H1 (cell line): ENCODE results near the gene TNS3. TPM values are rescaled to one million over a fixed set of nuclear protein-coding genes. Genes with fewer than 3 reads are reported as not detected.

Experiments used
- CTCF ChIA-PET: fragments of 300-600 bp; sonication (Branson Sonifier 250); formaldehyde crosslinking; loops from one replicate; lab custom pipeline; 2021; ENCODE audit not compliant: partially characterized antibody; lab: Charles Lee
- POLR2A ChIA-PET: fragments of 300-600 bp; sonication (Branson Sonifier 250); formaldehyde crosslinking; loops from one replicate; lab custom pipeline; 2021; ENCODE audit warnings: inconsistent platforms; ENCODE audit not compliant: partially characterized antibody; lab: Charles Lee
- DNase-seq, 2 experiments: peaks; one replicate each; pipeline versions ENCODE4 v3.0.0 to v3.0.0-alpha.2; 2010 to 2022; ENCODE audit warnings: low spot score in 2 of 2, low read depth in 1 of 2, mixed read lengths in 1 of 2
- FAIRE-seq: peaks from 2 replicates; lab custom pipeline; 2011; peaks lifted over from hg19 to GRCh38; lab: Jason Lieb, UNC
- H2AFZ ChIP-seq: 2 replicates; pipeline ENCODE4 v1.8.1; 2012; ENCODE audit warnings: low read length, inconsistent platforms
- H2AK5ac ChIP-seq: 2 replicates; pipeline ENCODE4 v1.6.1; 2013; ENCODE audit warnings: low read depth, low read length
- H2BK120ac ChIP-seq: replicated peaks from 2 replicates; pipeline ENCODE3; 2013; ENCODE audit warnings: low read depth, low read length, inconsistent platforms
- H2BK12ac ChIP-seq: 2 replicates; pipeline ENCODE4 v1.6.1; 2013; ENCODE audit warnings: low read depth, low read length
- H2BK15ac ChIP-seq: 2 replicates; pipeline ENCODE4 v1.6.1; 2013; ENCODE audit warnings: low read length
- H2BK20ac ChIP-seq: 2 replicates; pipeline ENCODE4 v1.6.1; 2013; ENCODE audit warnings: low read length
- H2BK5ac ChIP-seq: 2 replicates; pipeline ENCODE4 v1.6.1; 2013; ENCODE audit warnings: low read depth, low read length
- H3K14ac ChIP-seq: 2 replicates; pipeline ENCODE4 v1.6.1; 2013; ENCODE audit warnings: inconsistent platforms; ENCODE audit not compliant: insufficient read length
- H3K18ac ChIP-seq: 2 replicates; pipeline ENCODE4 v1.6.1; 2013; ENCODE audit warnings: low read length; ENCODE audit errors: extremely low read depth
- H3K23ac ChIP-seq: 2 replicates; pipeline ENCODE4 v1.6.1; 2013; ENCODE audit warnings: inconsistent platforms; ENCODE audit not compliant: insufficient read length
- H3K23me2 ChIP-seq: 2 replicates; pipeline ENCODE4 v1.6.1; 2013; ENCODE audit warnings: low read depth, low read length
- H3K27ac ChIP-seq: 2 replicates; pipeline ENCODE4 v1.6.1; 2011; ENCODE audit warnings: low read depth, low read length, inconsistent platforms
- H3K27me3 ChIP-seq, 4 experiments: replicated peaks in 1 of 4; 1 replicate in 1 of 4; 2 replicates in 3 of 4; pipeline versions ENCODE4 v1.6.1 to v1.8.1; 2011 to 2013; ENCODE audit warnings: low read length in 3 of 4, mild to moderate bottlenecking in 3 of 4, inconsistent platforms in 2 of 4, mixed read lengths in 2 of 4, moderate library complexity in 1 of 4; ENCODE audit not compliant: control insufficient read depth in 3 of 4, insufficient read depth in 3 of 4; ENCODE audit errors: extremely low read depth in 1 of 4
- H3K36me3 ChIP-seq, 4 experiments: 2 replicates each; pipeline versions ENCODE4 v1.6.1 to v1.8.1; 2011 to 2013; ENCODE audit warnings: mild to moderate bottlenecking in 4 of 4, low read length in 3 of 4, moderate library complexity in 2 of 4, control low read depth in 1 of 4, inconsistent platforms in 1 of 4; ENCODE audit not compliant: insufficient read depth in 4 of 4, control insufficient read depth in 2 of 4
- H3K4ac ChIP-seq: replicated peaks from 2 replicates; pipeline ENCODE3; 2013; ENCODE audit warnings: low read length, low read depth, mixed read lengths, inconsistent platforms; ENCODE audit not compliant: insufficient read length
- H3K4me1 ChIP-seq, 4 experiments: replicated peaks in 1 of 4; 1 replicate in 1 of 4; 2 replicates in 3 of 4; pipeline versions ENCODE4 v1.6.1 to v1.8.1; 2011 to 2013; ENCODE audit warnings: low read length in 3 of 4, inconsistent platforms in 2 of 4, mixed read lengths in 1 of 4; ENCODE audit not compliant: insufficient read depth in 4 of 4, control insufficient read depth in 3 of 4
- H3K4me2 ChIP-seq, 2 experiments: 2 replicates each; pipeline versions ENCODE4 v1.6.1 to v1.8.1; 2011 to 2013; ENCODE audit warnings: low read depth in 2 of 2, low read length in 2 of 2, control low read depth in 1 of 2, inconsistent platforms in 1 of 2, mild to moderate bottlenecking in 1 of 2; ENCODE audit not compliant: insufficient read depth in 1 of 2
- H3K4me3 ChIP-seq, 4 experiments: fragments of 200-600, 300-600 bp in 1 of 4; sonication (generic), shearing (Covaris generic), sonication (Bioruptor Twin) in 1 of 4; 2 replicates each; pipeline versions ENCODE4 v1.5.1 to v1.8.1; 2011 to 2016; ENCODE audit warnings: low read length in 4 of 4, low read depth in 3 of 4, control low read depth in 2 of 4, inconsistent platforms in 2 of 4, mild to moderate bottlenecking in 2 of 4, mixed read lengths in 1 of 4, moderate library complexity in 1 of 4; ENCODE audit not compliant: insufficient read depth in 2 of 4; ENCODE audit errors: extremely low read depth in 1 of 4
- H3K56ac ChIP-seq: replicated peaks from 2 replicates; pipeline ENCODE3; 2013; ENCODE audit warnings: low read depth, mild to moderate bottlenecking, mixed read lengths, low read length, inconsistent platforms; ENCODE audit not compliant: insufficient read length
- H3K79me1 ChIP-seq: 2 replicates; pipeline ENCODE4 v1.6.1; 2013; ENCODE audit warnings: low read depth, low read length, control low read depth
- H3K79me2 ChIP-seq, 2 experiments: 2 replicates each; pipeline versions ENCODE4 v1.6.1 to v1.8.1; 2012 to 2013; ENCODE audit warnings: low read length in 2 of 2, mild to moderate bottlenecking in 2 of 2, inconsistent platforms in 1 of 2; ENCODE audit not compliant: insufficient read depth in 2 of 2, control insufficient read depth in 1 of 2
- H3K9ac ChIP-seq, 4 experiments: replicated peaks in 1 of 4; 1 replicate in 1 of 4; 2 replicates in 3 of 4; pipeline versions ENCODE4 v1.6.1 to v1.8.1; 2011 to 2013; ENCODE audit warnings: low read depth in 3 of 4, low read length in 3 of 4, control low read depth in 2 of 4, mild to moderate bottlenecking in 2 of 4, moderate library complexity in 2 of 4, inconsistent platforms in 1 of 4; ENCODE audit errors: extremely low read depth in 1 of 4
- H3K9me3 ChIP-seq, 2 experiments: 2 replicates each; pipeline versions ENCODE4 v1.6.1 to v1.8.1; 2012 to 2013; ENCODE audit warnings: mild to moderate bottlenecking in 2 of 2, moderate library complexity in 2 of 2, control low read depth in 1 of 2, inconsistent platforms in 1 of 2, low read depth in 1 of 2, low read length in 1 of 2, mixed read lengths in 1 of 2; ENCODE audit not compliant: insufficient read depth in 2 of 2
- H4K20me1 ChIP-seq, 2 experiments: replicated peaks in 1 of 2; 2 replicates each; pipeline versions ENCODE3 to v1.8.1; 2011 to 2013; ENCODE audit warnings: inconsistent platforms in 2 of 2, low read length in 2 of 2, mild to moderate bottlenecking in 1 of 2; ENCODE audit not compliant: insufficient read depth in 2 of 2, control insufficient read depth in 1 of 2
- H4K5ac ChIP-seq: 2 replicates; pipeline ENCODE4 v1.6.1; 2013; ENCODE audit warnings: low read length, low read depth, mixed read lengths, inconsistent platforms; ENCODE audit not compliant: insufficient read length
- H4K8ac ChIP-seq: 2 replicates; pipeline ENCODE4 v1.8.0; 2013; ENCODE audit warnings: mild to moderate bottlenecking, moderate library complexity, low read length, inconsistent platforms; ENCODE audit not compliant: insufficient read depth; ENCODE audit errors: extremely low read depth
- H4K91ac ChIP-seq: replicated peaks from 2 replicates; pipeline ENCODE3; 2013; ENCODE audit warnings: low read length, mixed read lengths, inconsistent platforms; ENCODE audit not compliant: insufficient read length
- BACH1 ChIP-seq: IDR thresholded peaks from 2 replicates; pipeline ENCODE4 v1.6.1; 2012; ENCODE audit warnings: low read length, improper control_type of control experiment
- CHD1 ChIP-seq: IDR thresholded peaks from 2 replicates; pipeline ENCODE4 v1.6.1; 2012; ENCODE audit warnings: low read depth, low read length, improper control_type of control experiment
- JUND ChIP-seq: IDR thresholded peaks from 2 replicates; pipeline ENCODE4 v1.6.1; 2011; ENCODE audit warnings: mild to moderate bottlenecking, improper control_type of control experiment, low read length
- POLR2A ChIP-seq, 2 experiments: IDR thresholded peaks; 1 replicate in 1 of 2; 2 replicates in 1 of 2; pipeline ENCODE4 v1.6.1; 2011; ENCODE audit warnings: low read depth in 2 of 2, low read length in 2 of 2, mild to moderate bottlenecking in 2 of 2; ENCODE audit errors: control extremely low read depth in 1 of 2
- TBP ChIP-seq: IDR thresholded peaks from 2 replicates; pipeline ENCODE4 v1.6.1; 2011; ENCODE audit warnings: low read depth, low read length, improper control_type of control experiment
- WGBS, 2 experiments: shearing (Covaris generic) in 1 of 2; methylation state at CpG; one replicate each; pipeline versions ENCODE4 v1.1.6 to v1.1.7; 2013 to 2015; ENCODE audit warnings: low lambda C conversion rate in 2 of 2, mixed read lengths in 2 of 2, inconsistent platforms in 1 of 2, low coverage in 1 of 2, missing lambda C conversion rate in 1 of 2; ENCODE audit not compliant: insufficient replicate concordance in 2 of 2, insufficient coverage in 1 of 2, insufficient read length in 1 of 2; ENCODE audit errors: extremely low coverage in 1 of 2, missing lambda C conversion rate in 1 of 2; 5-methylcytosine and 5-hydroxymethylcytosine counted together
- polyA plus RNA-seq, 7 experiments: library from polyadenylated mRNA; depleted of rRNA in 3 of 7; stranded (reverse) in 5 of 7; unstranded in 2 of 7; fragments of >200 nt in 5 of 7; fragments of 200-250 nt in 2 of 7; gene quantifications; 1 replicate in 5 of 7; 2 replicates in 1 of 7; 4 replicates in 1 of 7; pipeline versions ENCODE4 v1.2.1 to v1.2.3, GENCODE V29; 2011 to 2013; ENCODE audit warnings: missing spikeins in 2 of 7, mixed read lengths in 2 of 7
- total RNA-seq: library from RNA; stranded (reverse); fragmentation: NEBNext Ultra II Directional; extraction: Animal tissue kit (Norgen Biotek cat#: 25700); gene quantifications from 2 replicates; pipeline ENCODE4 v1.2.1, GENCODE V29; 2021

The TNS3 gene
- total and polyA plus RNA-seq, 2 of the 8 experiments (the other 6 are each of a cell fraction or from before 2014, with no cell fraction given) = 11.9 to 24.2 TPM

DNA sequence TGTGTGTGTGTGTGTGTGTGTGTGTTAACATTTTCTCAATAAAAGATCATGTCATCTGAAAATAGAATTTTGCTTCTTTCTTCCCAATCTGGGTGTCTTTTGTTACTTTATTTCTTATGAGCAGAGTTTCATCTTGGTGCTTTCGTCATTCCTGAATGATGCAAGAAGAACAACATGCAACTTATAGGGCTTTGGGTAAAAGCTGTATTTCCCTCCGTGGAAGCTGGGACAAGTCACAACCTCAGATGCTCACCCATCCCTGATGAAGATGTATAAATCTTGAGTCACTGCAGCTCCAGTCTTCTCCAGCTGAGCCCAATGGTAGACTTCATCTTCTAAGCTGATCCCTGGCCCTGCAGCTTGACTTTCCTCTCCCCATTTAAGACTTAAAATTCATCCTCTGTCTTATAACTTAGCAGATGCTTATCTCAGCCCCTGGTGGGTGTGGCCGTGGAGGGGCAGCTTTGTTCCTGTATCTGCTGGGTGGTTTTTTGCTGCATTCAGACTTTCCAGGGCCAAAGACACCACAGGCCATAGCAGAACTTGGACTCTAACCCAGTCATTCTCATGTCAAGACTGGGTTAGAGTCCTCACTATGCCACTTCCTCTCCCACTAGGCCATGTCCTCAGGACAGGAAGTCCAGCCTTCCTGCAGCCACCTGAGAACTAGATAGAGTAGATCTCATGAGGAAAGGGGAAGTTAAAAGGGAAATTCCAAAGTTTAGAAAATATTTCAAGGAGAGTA lies 356.4 kb downstream of the TNS3 start:
- no peak overlapping the region for H3K56ac ChIP-seq
- H3K9ac ChIP-seq = no peak overlapping the region
- no peak overlapping the region for H3K18ac ChIP-seq
- H2BK5ac ChIP-seq = no peak overlapping the region
- ChIA-PET CTCF (interaction anchor here (0.7 kb wide), 2 partner anchors 11 to 996 kb away, joined by 3 read pairs; no protein-coding TSS in a partner anchor), POLR2A (no interaction called here)
- no peaks in the 10 kb centered on the region for H4K20me1 ChIP-seq
- H3K36me3 ChIP-seq = no peaks in the 10 kb centered on the region
- H2AFZ ChIP-seq = no peak overlapping the region
- H3K27ac ChIP-seq = no peak overlapping the region
- H4K5ac ChIP-seq = no peak overlapping the region
- no peak overlapping the region for H2BK20ac ChIP-seq
- H3K27me3 ChIP-seq = no peaks in the 10 kb centered on the region
- DNase-seq = no peak
- TF ChIP-seq CHD1 = no peak
- no peak for TF ChIP-seq JUND
- no peak for TF ChIP-seq POLR2A (IDR thresholded peaks at IDR 0.05; ENCODE audit: control extremely low read depth in 1 of 2, low read depth in 2 of 2, low read length in 2 of 2)
- TF ChIP-seq TBP = no peak
- TF ChIP-seq BACH1 = no peak
- no peak overlapping the region for H3K4ac ChIP-seq
- WGBS, 2 experiments = 88% methylated on average over 3 of the region's 3 CpGs; no CpG with 5 or more reads in 1 of the 2 experiments
- no peak overlapping the region for H2BK15ac ChIP-seq
- H4K91ac ChIP-seq = no peak overlapping the region
- no peaks in the 10 kb centered on the region for H3K23me2 ChIP-seq
- H2AK5ac ChIP-seq = no peak overlapping the region
- H3K79me1 ChIP-seq = no peaks in the 10 kb centered on the region
- no peak overlapping the region for H3K4me3 ChIP-seq
- H3K14ac ChIP-seq = no peak overlapping the region
- no peak overlapping the region for H2BK12ac ChIP-seq
- H3K4me1 ChIP-seq = no peaks in the 10 kb centered on the region
- no peak for FAIRE-seq
- no peaks in the 10 kb centered on the region for H3K9me3 ChIP-seq
- H3K23ac ChIP-seq = no peak overlapping the region
- no peak overlapping the region for H4K8ac ChIP-seq
- no peak overlapping the region for H3K4me2 ChIP-seq
- no peaks in the 10 kb centered on the region for H3K79me2 ChIP-seq
- no peak overlapping the region for H2BK120ac ChIP-seq
